ENCODE measurements around the gene WDR90.
A peak's percentile ranks its signal among the peaks of the same experiment; 100 is the strongest.

Gene WDR90

GRCh38 chr16:658679-659571 is 9.8 kb downstream of the WDR90 start:
- peak; percentile 34 for TF ChIP-seq CTCF (IDR thresholded peaks at IDR 0.05; ENCODE audit: low read depth, low read length, poor library complexity, severe bottlenecking)
- no peak for TF ChIP-seq EZH2phosphoT487 (IDR thresholded peaks at IDR 0.05; ENCODE audit: borderline replicate concordance, low read length)
- no peaks in the 10 kb centered on the region for H3K79me2 ChIP-seq (ENCODE audit: control insufficient read depth, low read length)
- H4K20me1 ChIP-seq (ENCODE audit: control insufficient read depth, insufficient read depth, low read depth, low read length), result no peaks in the 10 kb centered on the region
- peaks cover 12% of the 10 kb centered on the region for H3K4me1 ChIP-seq (ENCODE audit: control insufficient read depth, low read length)
- H3K27me3 ChIP-seq (ENCODE audit: control insufficient read depth, low read length), result no peaks in the 10 kb centered on the region
- no peaks in the 10 kb centered on the region for H3K9me3 ChIP-seq (ENCODE audit: control insufficient read depth, insufficient read depth, low read length)
- H3K9me2 ChIP-seq (replicated peaks; ENCODE audit: control insufficient read depth, low read length), result no peaks in the 10 kb centered on the region
- H3K4me3 ChIP-seq (ENCODE audit: low read length), result no peak overlapping the region
- peaks cover 74% of the 10 kb centered on the region for H3K36me3 ChIP-seq (ENCODE audit: control insufficient read depth, low read length)
- H3F3A ChIP-seq (ENCODE audit: control insufficient read depth, insufficient read depth), result no peaks in the 10 kb centered on the region
- H3K27ac ChIP-seq (ENCODE audit: low read depth, low read length), result no peak overlapping the region
- H3K4me2 ChIP-seq (ENCODE audit: low read length), result no peak overlapping the region

- no peaks in the 10 kb centered on the region for H3K9me2 ChIP-seq (replicated peaks; ENCODE audit: control insufficient read depth, low read length)
- no peaks in the 10 kb centered on the region for H3F3A ChIP-seq (ENCODE audit: control insufficient read depth, insufficient read depth)
- H3K4me3 ChIP-seq (ENCODE audit: low read length), result no peak overlapping the region
- H3K4me2 ChIP-seq (ENCODE audit: low read length), result no peak overlapping the region
- no peaks in the 10 kb centered on the region for H4K20me1 ChIP-seq (ENCODE audit: control insufficient read depth, insufficient read depth, low read depth, low read length)
- no peaks in the 10 kb centered on the region for H3K9me3 ChIP-seq (ENCODE audit: control insufficient read depth, insufficient read depth, low read length)
- H3K27me3 ChIP-seq (ENCODE audit: control insufficient read depth, low read length), result no peaks in the 10 kb centered on the region
- H3K36me3 ChIP-seq (ENCODE audit: control insufficient read depth, low read length), result peaks cover 72% of the 10 kb centered on the region
- no peak overlapping the region for H3K27ac ChIP-seq (ENCODE audit: low read depth, low read length)
- TF ChIP-seq EZH2phosphoT487 (IDR thresholded peaks at IDR 0.05; ENCODE audit: borderline replicate concordance, low read length), result no peak
- TF ChIP-seq CTCF (IDR thresholded peaks at IDR 0.05; ENCODE audit: low read depth, low read length, poor library complexity, severe bottlenecking), result no peak
- H3K79me2 ChIP-seq (ENCODE audit: control insufficient read depth, low read length), result no peaks in the 10 kb centered on the region
- H3K4me1 ChIP-seq (ENCODE audit: control insufficient read depth, low read length), result peaks cover 12% of the 10 kb centered on the region
These were observed 10.5 kb downstream of the WDR90 start for GRCh38 chr16:659618-660017.

- no peak overlapping the region for H3K27ac ChIP-seq (ENCODE audit: low read depth, low read length)
- no peaks in the 10 kb centered on the region for H3K27me3 ChIP-seq (ENCODE audit: control insufficient read depth, low read length)
- H3K4me2 ChIP-seq (ENCODE audit: low read length), result peak overlapping the region; percentile 43; the same call in 1 of the 2 replicates
- H3K4me1 ChIP-seq (ENCODE audit: control insufficient read depth, low read length), result peaks cover 12% of the 10 kb centered on the region
- peaks cover 68% of the 10 kb centered on the region for H3K36me3 ChIP-seq (ENCODE audit: control insufficient read depth, low read length)
- H3K9me3 ChIP-seq (ENCODE audit: control insufficient read depth, insufficient read depth, low read length), result no peaks in the 10 kb centered on the region
- H3K9me2 ChIP-seq (replicated peaks; ENCODE audit: control insufficient read depth, low read length), result no peaks in the 10 kb centered on the region
- no peaks in the 10 kb centered on the region for H3K79me2 ChIP-seq (ENCODE audit: control insufficient read depth, low read length)
- H3K4me3 ChIP-seq (ENCODE audit: low read length), result no peak overlapping the region
- H4K20me1 ChIP-seq (ENCODE audit: control insufficient read depth, insufficient read depth, low read depth, low read length), result no peaks in the 10 kb centered on the region
- no peaks in the 10 kb centered on the region for H3F3A ChIP-seq (ENCODE audit: control insufficient read depth, insufficient read depth)
- no peak for TF ChIP-seq EZH2phosphoT487 (IDR thresholded peaks at IDR 0.05; ENCODE audit: borderline replicate concordance, low read length)
- TF ChIP-seq CTCF (IDR thresholded peaks at IDR 0.05; ENCODE audit: low read depth, low read length, poor library complexity, severe bottlenecking), result no peak
These were observed 10.9 kb downstream of the WDR90 start for GRCh38 chr16:660132-660458.
